Fibroblast of mammary gland (primary cell): ENCODE measurements around the gene ARID4B.
"Not testable (repeated sequence)": the region's sequence is repeated elsewhere in the genome, so short reads cannot be mapped to it uniquely, and the experiment has no call there.

ENCODE experiments used
- DNase-seq: peaks from one replicate; pipeline ENCODE4 v3.0.0-alpha.2; 2010; ENCODE audit warnings: low read depth
- H3K4me3 ChIP-seq: 2 replicates; pipeline ENCODE4 v1.5.1; 2011; ENCODE audit warnings: low read depth, mild to moderate bottlenecking, low read length, moderate library complexity; ENCODE audit not compliant: control insufficient read depth
- CTCF ChIP-seq: conservative IDR thresholded peaks from 2 replicates; pipeline ENCODE4 v1.5.1; 2011; ENCODE audit warnings: low read depth, low read length, inconsistent platforms; ENCODE audit not compliant: control insufficient read depth, insufficient read depth

Gene ARID4B

DNA sequence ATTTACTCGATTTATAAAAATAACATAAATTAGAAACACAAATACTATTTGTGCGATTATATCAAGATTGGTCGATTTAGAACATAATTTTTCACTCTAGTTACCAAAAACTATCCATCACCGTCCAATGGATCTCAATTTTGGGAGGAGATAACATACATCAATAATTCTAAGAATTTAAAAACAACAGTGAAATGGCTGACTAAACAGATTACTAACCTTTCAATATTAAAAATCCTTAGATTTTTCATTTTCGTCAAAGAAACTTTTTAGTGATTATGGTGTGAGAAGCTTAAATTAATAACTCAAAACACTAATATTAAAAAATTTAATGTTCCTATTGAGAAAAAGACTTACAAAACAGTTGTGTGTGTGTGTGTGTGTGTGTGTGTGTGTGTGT, 91.9 kb downstream of the ARID4B start:
- TF ChIP-seq CTCF, result no peak
- DNase-seq, result no peak
- no peak overlapping the region for H3K4me3 ChIP-seq

DNA sequence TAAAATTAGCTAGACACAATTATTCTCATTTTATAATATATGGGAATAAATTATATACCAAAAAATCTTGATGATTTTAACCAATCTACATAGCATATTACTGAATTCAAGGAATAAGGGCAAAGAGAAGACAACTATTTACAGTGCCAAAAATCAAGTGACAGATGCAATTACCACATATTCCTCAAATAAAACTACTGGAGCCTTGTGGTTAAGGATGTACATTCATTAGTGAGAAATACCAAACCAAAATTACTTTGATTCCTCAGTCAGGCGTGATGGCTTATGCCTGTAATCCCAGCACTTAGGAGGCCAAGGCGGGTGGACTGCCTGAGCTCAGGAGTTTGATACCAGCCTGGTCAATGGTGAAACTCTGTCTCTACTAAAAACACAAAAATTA, 98.1 kb downstream of the ARID4B start:
- no peak for TF ChIP-seq CTCF
- DNase-seq, result no peak
- no peak overlapping the region for H3K4me3 ChIP-seq

DNA sequence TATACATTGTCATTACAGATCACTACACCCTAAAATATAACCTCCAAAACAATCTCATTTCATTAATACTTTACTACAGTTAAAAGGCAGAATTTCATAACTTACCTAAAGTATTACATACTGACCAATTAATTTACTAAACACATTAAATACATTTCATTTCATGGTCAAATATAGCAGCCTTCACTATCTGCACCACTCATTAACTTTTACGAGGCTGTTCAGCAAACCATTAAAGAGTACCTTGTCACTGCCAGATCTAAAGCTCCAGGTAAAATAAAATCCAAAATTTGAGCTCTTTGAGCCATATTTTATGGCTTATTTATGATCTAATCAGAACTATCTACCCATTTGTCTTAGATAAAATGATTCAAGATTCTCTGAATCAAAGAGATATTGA, 100.6 kb downstream of the ARID4B start:
- DNase-seq, result no peak
- no peak overlapping the region for H3K4me3 ChIP-seq
- TF ChIP-seq CTCF, result no peak

DNA sequence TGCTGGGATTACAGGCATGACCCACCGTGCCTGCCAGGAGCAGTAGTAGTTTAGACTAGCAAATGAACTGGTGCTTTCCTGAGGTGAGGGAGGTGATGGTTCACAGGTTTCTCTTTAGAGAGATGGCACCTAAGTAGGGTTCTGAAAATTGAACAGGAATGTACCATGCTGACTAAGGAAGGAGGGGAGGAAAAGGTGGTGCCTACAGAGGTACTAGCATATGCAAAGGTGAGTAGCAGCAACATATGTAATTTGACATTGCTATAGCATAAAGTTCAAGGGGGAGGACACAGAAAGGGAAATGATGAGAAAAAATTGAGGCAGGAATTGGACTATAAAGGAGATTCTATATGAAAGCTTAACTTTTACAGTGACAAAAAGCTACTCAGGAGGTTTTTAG, 101.0 kb downstream of the ARID4B start:
- H3K4me3 ChIP-seq, result no peak overlapping the region
- TF ChIP-seq CTCF, result no peak
- DNase-seq, result no peak

GRCh38 chr1:235225299-235225698, 102.7 kb downstream of the ARID4B start:
- no peak overlapping the region for H3K4me3 ChIP-seq
- no peak for TF ChIP-seq CTCF
- DNase-seq, result no peak

DNA sequence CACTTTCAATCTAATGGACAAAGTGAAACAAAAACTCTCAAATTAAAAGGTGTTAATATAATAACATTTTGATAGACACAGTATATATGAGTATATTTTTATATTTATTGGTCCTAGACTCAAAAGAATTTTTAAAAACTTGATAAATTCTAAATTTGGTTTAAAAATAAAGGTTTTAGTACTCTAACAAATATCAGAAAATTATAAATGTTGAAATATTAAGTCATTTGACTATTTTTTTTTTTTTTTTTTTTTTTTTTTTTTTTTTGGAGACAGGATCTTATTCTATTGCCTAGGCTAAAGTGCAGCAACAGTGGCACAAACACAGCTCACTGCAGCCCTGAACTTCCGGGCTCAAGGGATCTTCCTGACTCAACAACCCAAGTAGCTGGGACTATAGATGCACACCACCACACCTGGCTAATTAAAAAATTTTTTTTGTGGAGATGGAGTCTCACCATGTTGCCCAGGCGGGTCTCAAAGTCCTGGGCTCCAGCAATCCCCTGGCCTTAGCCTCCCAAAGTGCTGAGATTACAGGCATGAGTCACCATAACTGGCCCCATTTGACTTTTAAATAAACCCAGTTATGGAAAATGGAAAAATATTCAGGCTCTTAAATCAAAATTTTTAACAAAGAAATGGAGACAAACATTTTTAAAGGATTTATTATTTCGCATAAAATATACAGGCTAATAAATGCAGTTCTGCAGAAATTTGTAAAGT, 106.2 kb downstream of the ARID4B start:
- no peak for TF ChIP-seq CTCF
- H3K4me3 ChIP-seq, result no peak overlapping the region
- no peak for DNase-seq

GRCh38 chr1:235215453-235215852, 112.5 kb downstream of the ARID4B start:
- no peak for TF ChIP-seq CTCF
- no peak overlapping the region for H3K4me3 ChIP-seq
- no peak for DNase-seq

DNA sequence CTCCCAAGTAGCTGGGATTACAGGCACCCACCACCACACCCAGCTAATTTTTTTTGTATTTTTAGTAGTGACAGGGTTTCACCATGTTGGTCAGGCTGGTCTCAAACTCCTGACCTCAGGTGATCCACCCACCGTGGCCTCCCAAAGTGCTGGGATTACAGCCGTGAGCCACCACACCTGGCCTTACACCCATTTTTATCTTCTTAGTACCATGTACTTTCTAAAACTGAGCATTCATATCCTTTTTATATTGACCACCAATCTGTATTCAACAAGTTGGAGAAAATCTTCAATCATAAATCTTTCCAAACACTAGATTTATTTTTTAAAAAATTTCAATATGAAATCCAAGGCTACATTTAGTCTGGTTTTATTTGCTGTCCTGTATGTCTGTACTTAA, 113.0 kb downstream of the ARID4B start:
- not testable (repeated sequence) for H3K4me3 ChIP-seq, DNase-seq
